Measurements from ENCODE around the gene DNAH17.

DNAH17 gene

GRCh38 chr17:78575899-78576298, 1.3 kb downstream of the DNAH17 start:
- no peak for DNase-seq (ENCODE audit: low spot score)
- no peak for TF ChIP-seq CTCF (IDR thresholded peaks at IDR 0.05)
- Histone ChIP-seq H3K27ac (no peak overlapping the region), H3K4me3 (no peak overlapping the region)

- TF ChIP-seq CTCF (IDR thresholded peaks at IDR 0.05) = no peak
- no peak overlapping the region for H3K4me3 ChIP-seq
- DNase-seq (ENCODE audit: low spot score) = no peak
- no peak overlapping the region for H3K27ac ChIP-seq
Observed at GRCh38 chr17:78575340-78575739, 1.9 kb downstream of the DNAH17 start.

- H3K27ac ChIP-seq = no peak overlapping the region
- TF ChIP-seq CTCF (IDR thresholded peaks at IDR 0.05) = no peak
- no peak for DNase-seq (ENCODE audit: low spot score)
- no peak overlapping the region for H3K4me3 ChIP-seq
Observed at GRCh38 chr17:78573955-78574354, 3.2 kb downstream of the DNAH17 start.

- DNase-seq (ENCODE audit: low spot score) = no peak
- H3K27ac ChIP-seq = no peak overlapping the region
- no peak overlapping the region for H3K4me3 ChIP-seq
- TF ChIP-seq CTCF (IDR thresholded peaks at IDR 0.05) = no peak
Observed at GRCh38 chr17:78572239-78573205, 4.7 kb downstream of the DNAH17 start.

GRCh38 chr17:78571329-78571728, 5.9 kb downstream of the DNAH17 start:
- Histone ChIP-seq H3K27ac (no peak overlapping the region), H3K4me3 (no peak overlapping the region)
- no peak for DNase-seq (ENCODE audit: low spot score)
- no peak for TF ChIP-seq CTCF (IDR thresholded peaks at IDR 0.05)

- H3K27ac ChIP-seq = no peak overlapping the region
- DNase-seq (ENCODE audit: low spot score) = no peak
- no peak for TF ChIP-seq CTCF (IDR thresholded peaks at IDR 0.05)
- no peak overlapping the region for H3K4me3 ChIP-seq
Observed at GRCh38 chr17:78568494-78569115, 8.6 kb downstream of the DNAH17 start.
